Measurements from ENCODE around the gene MPZL1. TPM values are rescaled to one million over a fixed set of nuclear protein-coding genes. Genes with fewer than 3 reads are reported as not detected.

Gene MPZL1
- total RNA-seq (2021): 71.7 to 74.1 TPM (median 72.3 TPM) in 3 replicates
- percentile 86 among the genes with signal in this experiment for Bru-seq, nascent RNA
- long read RNA-seq, experiment 1, full-length matches to known transcripts: 463 of 530 reads
- long read RNA-seq, experiment 1, partial matches to known transcripts: 45 of 530 reads
- long read RNA-seq, experiment 1, other reads (novel, unspliced or antisense): 22 of 530 reads
- long read RNA-seq, experiment 2, full-length matches to known transcripts: 32 of 71 reads
- long read RNA-seq, experiment 2, partial matches to known transcripts: 2 of 71 reads
- long read RNA-seq, experiment 2, other reads (novel, unspliced or antisense): 37 of 71 reads
- long read RNA-seq, experiment 3, full-length matches to known transcripts: 1 of 2 reads
- long read RNA-seq, experiment 3, partial matches to known transcripts: 0 of 2 reads
- long read RNA-seq, experiment 3, other reads (novel, unspliced or antisense): 1 of 2 reads

GRCh38 chr1:167721617-167722151 is at the start of gene MPZL1:
TSS of gene MPZL1 (plus strand) at chr1:167721982. CDS start at chr1:167722152, 170 bp downstream.
- TF ChIP-seq KAT7 (CRISPR knock-in tag; IDR thresholded peaks at IDR 0.05; ENCODE audit: borderline replicate concordance) (0 out of 2 replicates have a peak, but pooled peaks have one; percentile 28), SP1 (CRISPR knock-in tag; conservative IDR thresholded peaks at IDR 0.05) (peak; percentile 63; the same call in 1 of the 2 replicates), ATF1 (CRISPR knock-in tag; IDR thresholded peaks at IDR 0.05) (no peak), ARID4B (CRISPR knock-in tag; IDR thresholded peaks at IDR 0.05; ENCODE audit: borderline replicate concordance) (peak; percentile 76; the same call in 1 of the 2 replicates), MYBL2 (CRISPR knock-in tag; IDR thresholded peaks at IDR 0.05) (peak; percentile 74; the same call in 1 of the 2 replicates), NFE2L1 (CRISPR knock-in tag; IDR thresholded peaks at IDR 0.05) (peak; percentile 31; the same call in 1 of the 2 replicates), TEAD1 (CRISPR knock-in tag; IDR thresholded peaks at IDR 0.05) (peak; percentile 46; the same call in 1 of the 2 replicates), FOXP1 (CRISPR knock-in tag; IDR thresholded peaks at IDR 0.05; ENCODE audit: borderline replicate concordance) (peak; percentile 62; the same call in 1 of the 2 replicates), ESRRA (CRISPR knock-in tag; IDR thresholded peaks at IDR 0.05; ENCODE audit: borderline replicate concordance) (no peak), MAX (CRISPR knock-in tag; IDR thresholded peaks at IDR 0.05) (peak; percentile 50), NFYB (CRISPR knock-in tag; conservative IDR thresholded peaks at IDR 0.05; ENCODE audit: low read depth) (peak; percentile 96)
- TF ChIP-seq, protein P1, sequence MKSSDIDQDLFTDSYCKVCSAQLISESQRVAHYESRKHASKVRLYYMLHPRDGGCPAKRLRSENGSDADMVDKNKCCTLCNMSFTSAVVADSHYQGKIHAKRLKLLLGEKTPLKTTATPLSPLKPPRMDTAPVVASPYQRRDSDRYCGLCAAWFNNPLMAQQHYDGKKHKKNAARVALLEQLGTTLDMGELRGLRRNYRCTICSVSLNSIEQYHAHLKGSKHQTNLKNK (CRISPR knock-in tag; IDR thresholded peaks at IDR 0.05): no peak
- TF ChIP-seq, protein P2, sequence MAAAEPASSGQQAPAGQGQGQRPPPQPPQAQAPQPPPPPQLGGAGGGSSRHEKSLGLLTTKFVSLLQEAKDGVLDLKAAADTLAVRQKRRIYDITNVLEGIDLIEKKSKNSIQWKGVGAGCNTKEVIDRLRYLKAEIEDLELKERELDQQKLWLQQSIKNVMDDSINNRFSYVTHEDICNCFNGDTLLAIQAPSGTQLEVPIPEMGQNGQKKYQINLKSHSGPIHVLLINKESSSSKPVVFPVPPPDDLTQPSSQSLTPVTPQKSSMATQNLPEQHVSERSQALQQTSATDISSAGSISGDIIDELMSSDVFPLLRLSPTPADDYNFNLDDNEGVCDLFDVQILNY (CRISPR knock-in tag; IDR thresholded peaks at IDR 0.05): 0 out of 2 replicates have a peak, but pooled peaks have one; percentile 8
- TF ChIP-seq, protein P3, sequence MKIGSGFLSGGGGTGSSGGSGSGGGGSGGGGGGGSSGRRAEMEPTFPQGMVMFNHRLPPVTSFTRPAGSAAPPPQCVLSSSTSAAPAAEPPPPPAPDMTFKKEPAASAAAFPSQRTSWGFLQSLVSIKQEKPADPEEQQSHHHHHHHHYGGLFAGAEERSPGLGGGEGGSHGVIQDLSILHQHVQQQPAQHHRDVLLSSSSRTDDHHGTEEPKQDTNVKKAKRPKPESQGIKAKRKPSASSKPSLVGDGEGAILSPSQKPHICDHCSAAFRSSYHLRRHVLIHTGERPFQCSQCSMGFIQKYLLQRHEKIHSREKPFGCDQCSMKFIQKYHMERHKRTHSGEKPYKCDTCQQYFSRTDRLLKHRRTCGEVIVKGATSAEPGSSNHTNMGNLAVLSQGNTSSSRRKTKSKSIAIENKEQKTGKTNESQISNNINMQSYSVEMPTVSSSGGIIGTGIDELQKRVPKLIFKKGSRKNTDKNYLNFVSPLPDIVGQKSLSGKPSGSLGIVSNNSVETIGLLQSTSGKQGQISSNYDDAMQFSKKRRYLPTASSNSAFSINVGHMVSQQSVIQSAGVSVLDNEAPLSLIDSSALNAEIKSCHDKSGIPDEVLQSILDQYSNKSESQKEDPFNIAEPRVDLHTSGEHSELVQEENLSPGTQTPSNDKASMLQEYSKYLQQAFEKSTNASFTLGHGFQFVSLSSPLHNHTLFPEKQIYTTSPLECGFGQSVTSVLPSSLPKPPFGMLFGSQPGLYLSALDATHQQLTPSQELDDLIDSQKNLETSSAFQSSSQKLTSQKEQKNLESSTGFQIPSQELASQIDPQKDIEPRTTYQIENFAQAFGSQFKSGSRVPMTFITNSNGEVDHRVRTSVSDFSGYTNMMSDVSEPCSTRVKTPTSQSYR (CRISPR knock-in tag; IDR thresholded peaks at IDR 0.05): no peak
- Mint-ChIP-seq H3K36me3 (peaks cover 5% of the 10 kb centered on the region; the same call in 1 of the 2 replicates), H3K27me3 (ENCODE audit: low read depth) (no peaks in the 10 kb centered on the region), H3K4me1 (peaks cover 57% of the 10 kb centered on the region), H3K4me3 (peak within 1 kb of the TSS; percentile 81), H3K9me3 (no peaks in the 10 kb centered on the region), H3K27ac (peak within 1 kb of the TSS; percentile 12)
- POLR2A ChIA-PET: no interaction called here
- peak; percentile 91 for DNase-seq (ENCODE audit: low spot score)
- peak; percentile 93 for ATAC-seq
- CTCF ChIA-PET: interaction anchor here (0.9 to 1.3 kb wide), 4 partner anchors 75 to 501 kb away, joined by 3 to 4 read pairs (median 4); partner anchors contain the start of gene POU2F1

Data from WTC11 (cell line).